ENCODE results near the gene RBM15B.

GRCh38 chr3:51371943-51372557, 19.0 kb upstream of the RBM15B start:
- TF ChIP-seq, protein P1, sequence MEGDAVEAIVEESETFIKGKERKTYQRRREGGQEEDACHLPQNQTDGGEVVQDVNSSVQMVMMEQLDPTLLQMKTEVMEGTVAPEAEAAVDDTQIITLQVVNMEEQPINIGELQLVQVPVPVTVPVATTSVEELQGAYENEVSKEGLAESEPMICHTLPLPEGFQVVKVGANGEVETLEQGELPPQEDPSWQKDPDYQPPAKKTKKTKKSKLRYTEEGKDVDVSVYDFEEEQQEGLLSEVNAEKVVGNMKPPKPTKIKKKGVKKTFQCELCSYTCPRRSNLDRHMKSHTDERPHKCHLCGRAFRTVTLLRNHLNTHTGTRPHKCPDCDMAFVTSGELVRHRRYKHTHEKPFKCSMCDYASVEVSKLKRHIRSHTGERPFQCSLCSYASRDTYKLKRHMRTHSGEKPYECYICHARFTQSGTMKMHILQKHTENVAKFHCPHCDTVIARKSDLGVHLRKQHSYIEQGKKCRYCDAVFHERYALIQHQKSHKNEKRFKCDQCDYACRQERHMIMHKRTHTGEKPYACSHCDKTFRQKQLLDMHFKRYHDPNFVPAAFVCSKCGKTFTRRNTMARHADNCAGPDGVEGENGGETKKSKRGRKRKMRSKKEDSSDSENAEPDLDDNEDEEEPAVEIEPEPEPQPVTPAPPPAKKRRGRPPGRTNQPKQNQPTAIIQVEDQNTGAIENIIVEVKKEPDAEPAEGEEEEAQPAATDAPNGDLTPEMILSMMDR (IDR thresholded peaks at IDR 0.05): peak; percentile 42 to 68 (median 56)
- no peak for TF ChIP-seq POLR2A (IDR thresholded peaks at IDR 0.05)

All from heart left ventricle (tissue), 13 donors.